ENCODE measurements around the gene ZBTB40.

Gene ZBTB40

GRCh38 chr1:22507587-22507986 is 55.9 kb downstream of the ZBTB40 start:
- DNase-seq: no peak

DNA sequence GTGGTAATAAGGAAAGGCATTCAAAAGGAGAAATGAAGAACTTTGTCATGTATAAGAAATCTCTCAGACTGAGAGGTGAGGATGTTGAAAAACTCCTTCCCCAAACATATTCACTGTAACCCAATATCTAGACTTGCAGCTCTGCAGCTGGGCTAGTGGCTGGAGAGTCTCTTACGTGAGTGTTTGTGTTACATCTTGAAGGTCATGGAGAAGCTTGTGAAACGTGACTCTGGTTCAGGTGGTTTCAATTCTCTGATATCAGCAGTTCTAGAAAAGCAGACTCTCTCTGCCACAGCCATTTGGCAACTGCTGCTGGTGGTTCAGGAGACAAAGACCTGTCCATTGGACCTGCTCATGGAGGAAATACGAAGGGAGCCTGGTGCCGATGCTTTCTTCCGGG is 56.7 kb downstream of the ZBTB40 start:
- no peak for DNase-seq

DNA sequence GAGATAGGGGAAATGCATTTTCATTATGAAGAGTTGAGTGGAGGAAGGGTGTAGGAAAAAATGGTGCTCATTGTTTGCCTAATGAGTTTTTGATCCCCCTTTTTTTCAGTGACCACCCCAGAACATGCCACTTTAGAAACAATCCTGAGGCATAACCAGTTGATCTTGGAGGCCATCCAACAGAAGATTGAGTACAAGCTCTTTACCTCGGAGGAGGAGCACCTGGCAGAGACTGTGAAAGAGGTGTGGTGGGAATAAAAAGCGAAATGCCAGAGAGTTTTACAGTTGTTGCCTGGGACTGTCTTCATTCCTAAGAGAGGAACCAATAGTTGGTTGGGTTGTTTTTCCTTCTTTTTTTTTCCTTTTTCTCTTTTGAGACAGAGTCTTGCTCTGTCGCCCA is 57.3 kb downstream of the ZBTB40 start:
- no peak for DNase-seq

DNA sequence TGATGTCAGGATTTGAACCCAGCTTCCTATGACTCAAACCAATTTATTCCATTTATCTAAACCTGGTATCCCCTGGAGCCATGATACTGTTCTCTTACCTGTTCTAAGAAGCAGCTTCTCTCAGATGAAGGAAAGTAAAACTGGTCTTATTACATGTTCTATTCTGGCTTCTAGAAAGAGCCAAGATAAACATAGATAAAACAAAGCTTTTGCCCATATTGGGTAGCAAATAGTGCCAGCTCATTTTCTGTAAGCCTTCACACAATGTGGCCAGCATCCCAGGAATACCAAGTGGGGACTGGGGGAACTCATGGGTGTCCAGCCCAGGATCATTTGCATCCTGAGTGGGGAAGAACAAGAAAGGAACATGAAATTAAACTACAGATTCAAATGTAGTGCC is 58.2 kb downstream of the ZBTB40 start:
- DNase-seq: no peak

GRCh38 chr1:22512873-22513272 is 61.2 kb downstream of the ZBTB40 start:
- no peak for DNase-seq

DNA sequence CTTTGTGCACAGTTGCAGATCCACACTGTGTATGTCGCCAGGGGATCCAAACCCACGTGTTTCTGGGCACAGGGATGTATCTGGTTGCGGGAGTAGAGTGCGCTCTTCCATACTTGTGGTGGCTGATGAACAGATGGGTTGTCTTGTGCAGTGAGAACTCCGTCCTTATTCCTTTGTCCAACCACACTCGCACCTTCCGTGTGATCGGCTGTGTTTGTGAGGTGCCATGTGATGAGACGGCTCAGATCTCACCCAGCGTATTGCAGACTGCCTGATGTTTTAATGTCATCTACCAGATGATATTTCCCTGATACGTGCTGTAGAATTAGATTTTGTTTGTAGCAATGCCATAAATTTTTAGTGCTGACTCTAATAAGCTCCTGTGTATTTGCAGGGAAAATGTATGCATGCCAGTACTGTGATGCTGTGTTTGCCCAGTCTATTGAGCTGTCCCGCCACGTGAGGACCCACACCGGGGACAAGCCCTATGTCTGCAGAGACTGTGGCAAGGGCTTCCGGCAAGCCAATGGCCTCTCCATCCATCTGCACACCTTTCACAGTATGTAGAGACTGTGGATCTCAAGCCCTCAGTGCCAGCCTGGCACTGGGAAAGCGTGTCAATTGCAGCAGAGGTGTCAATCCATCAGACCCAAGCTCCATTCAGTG is 65.4 kb downstream of the ZBTB40 start:
- DNase-seq: no peak

DNA sequence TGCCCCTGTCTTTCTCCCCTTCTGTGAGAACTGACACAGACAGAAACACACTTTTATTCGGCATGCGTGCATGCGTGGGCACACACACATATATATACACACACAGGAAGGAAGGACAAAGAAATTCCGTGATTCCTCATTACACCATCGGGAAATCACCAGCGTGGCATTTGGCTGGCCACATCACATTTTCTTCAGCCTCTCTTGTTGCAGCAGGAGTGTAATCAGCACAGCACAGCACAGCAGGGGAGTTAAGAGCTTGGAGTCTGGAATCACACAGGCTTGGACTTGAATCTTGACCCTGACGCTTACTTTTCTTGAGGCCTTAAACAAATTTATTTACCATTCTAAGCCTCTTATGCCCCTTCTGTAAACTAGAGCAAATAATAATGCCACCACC is 66.3 kb downstream of the ZBTB40 start:
- no peak for DNase-seq

DNA sequence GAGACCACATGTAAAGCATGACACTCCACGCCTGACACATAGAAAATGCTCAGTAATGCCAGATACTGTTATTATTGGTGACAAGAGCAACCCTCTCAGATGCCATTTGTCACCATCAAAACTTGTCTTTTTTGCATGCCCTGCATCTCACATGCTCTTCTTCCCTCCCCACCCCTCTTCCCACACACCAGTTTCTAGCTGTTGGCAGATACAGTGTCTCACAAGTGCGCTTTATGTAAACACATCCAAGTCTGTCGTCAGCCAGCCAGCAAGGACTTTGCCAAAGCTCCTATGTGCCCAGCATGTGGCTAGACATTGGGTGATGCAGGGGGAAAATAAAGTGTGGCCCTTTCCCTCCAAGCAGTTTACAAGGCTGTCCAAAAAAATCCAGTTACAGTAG is 66.7 kb downstream of the ZBTB40 start:
- no peak for DNase-seq

- DNase-seq: no peak
Observed at GRCh38 chr1:22520871-22521270, 69.2 kb downstream of the ZBTB40 start.

GRCh38 chr1:22521692-22522091 is 70.0 kb downstream of the ZBTB40 start:
- no peak for DNase-seq

GRCh38 chr1:22522221-22522743 is 70.6 kb downstream of the ZBTB40 start:
- no peak for DNase-seq

GRCh38 chr1:22524481-22524880 is 72.8 kb downstream of the ZBTB40 start:
- DNase-seq: no peak

GRCh38 chr1:22525211-22525610 is 73.6 kb downstream of the ZBTB40 start:
- no peak for DNase-seq

DNA sequence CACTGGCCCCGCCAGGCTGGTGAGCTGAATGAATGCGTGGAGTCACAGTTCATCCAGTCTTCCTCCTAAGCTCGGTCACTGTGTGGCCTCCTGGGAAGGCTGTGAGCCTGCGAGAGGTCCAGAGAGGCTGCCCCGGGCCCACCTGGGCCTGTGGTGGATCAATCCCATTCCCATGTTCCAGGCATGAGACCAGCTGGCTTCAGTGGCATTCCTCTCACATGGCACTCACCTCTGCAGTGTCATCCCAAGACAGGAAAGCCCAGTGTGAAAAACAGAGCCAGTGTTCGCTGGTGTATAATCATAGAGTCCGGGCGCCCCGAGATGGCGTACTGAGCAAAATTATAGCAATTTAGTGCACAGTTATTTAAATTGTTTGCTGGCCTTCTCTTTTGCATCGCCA is 74.0 kb downstream of the ZBTB40 start:
- DNase-seq: no peak

- no peak for DNase-seq
Observed at GRCh38 chr1:22526098-22526497, 74.4 kb downstream of the ZBTB40 start.

DNA sequence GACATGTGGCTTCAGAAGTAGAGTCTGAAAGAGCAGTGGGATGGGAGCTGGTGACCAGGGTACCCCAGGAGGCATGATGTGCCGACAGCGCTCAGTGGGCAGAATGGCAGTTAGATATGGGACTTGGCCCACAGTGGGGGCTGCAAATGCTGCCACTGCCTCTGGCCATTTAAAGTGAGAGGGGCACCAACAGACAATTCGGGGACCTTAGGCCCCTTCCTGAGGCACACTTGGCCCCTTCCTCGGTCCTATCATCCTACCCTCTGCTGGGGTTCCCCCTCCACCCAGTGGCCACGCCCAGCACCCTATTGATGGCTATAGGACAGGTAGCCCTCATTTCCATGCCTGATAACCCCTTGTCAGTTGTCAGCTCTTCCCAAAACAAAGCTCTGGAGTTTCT is 75.0 kb downstream of the ZBTB40 start:
- no peak for DNase-seq

- no peak for DNase-seq
Observed at GRCh38 chr1:22527122-22527521, 75.5 kb downstream of the ZBTB40 start.

DNA sequence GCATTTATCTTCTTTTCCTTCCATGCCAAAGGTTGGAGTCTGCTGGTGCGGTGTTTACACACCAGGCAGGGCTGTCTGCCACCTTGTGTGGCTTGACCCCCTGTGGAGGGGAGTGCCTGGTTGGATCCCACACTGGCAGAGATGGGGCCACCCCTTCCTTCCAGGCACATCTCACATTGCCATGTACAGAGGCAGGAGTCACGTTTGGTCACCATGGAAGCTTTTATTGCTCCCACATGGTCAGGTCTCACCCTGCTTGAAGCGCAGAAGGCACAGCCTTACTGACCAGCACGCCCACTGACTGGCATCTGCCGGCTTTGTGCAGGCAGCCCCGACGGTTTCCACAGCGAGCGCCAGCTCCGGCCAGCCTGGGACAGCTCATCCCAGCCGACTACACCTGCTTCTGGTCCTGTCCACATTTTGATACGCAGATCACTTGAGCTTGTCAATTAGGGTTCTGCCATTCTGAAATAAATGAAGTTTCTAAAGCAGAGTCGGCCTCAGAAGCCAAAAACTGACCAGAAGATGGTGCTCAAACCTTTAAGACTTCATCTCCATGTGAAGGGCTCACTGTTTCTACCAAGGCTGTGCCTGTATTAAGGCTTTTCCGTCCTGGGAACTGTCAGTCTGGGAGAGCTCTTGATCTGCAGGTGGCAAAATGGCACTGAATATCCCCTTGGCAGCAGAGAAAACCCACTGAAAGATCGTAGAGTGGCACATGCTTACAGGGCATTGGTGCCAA is 76.1 kb downstream of the ZBTB40 start:
- DNase-seq: no peak

- no peak for DNase-seq
Observed at GRCh38 chr1:22528451-22528850, 76.8 kb downstream of the ZBTB40 start.

GRCh38 chr1:22529901-22530621 is 78.4 kb downstream of the ZBTB40 start:
- DNase-seq: no peak

GRCh38 chr1:22530715-22531114 is 79.1 kb downstream of the ZBTB40 start:
- DNase-seq: no peak

- DNase-seq: no peak
Observed at GRCh38 chr1:22531251-22531650, 79.6 kb downstream of the ZBTB40 start.

DNA sequence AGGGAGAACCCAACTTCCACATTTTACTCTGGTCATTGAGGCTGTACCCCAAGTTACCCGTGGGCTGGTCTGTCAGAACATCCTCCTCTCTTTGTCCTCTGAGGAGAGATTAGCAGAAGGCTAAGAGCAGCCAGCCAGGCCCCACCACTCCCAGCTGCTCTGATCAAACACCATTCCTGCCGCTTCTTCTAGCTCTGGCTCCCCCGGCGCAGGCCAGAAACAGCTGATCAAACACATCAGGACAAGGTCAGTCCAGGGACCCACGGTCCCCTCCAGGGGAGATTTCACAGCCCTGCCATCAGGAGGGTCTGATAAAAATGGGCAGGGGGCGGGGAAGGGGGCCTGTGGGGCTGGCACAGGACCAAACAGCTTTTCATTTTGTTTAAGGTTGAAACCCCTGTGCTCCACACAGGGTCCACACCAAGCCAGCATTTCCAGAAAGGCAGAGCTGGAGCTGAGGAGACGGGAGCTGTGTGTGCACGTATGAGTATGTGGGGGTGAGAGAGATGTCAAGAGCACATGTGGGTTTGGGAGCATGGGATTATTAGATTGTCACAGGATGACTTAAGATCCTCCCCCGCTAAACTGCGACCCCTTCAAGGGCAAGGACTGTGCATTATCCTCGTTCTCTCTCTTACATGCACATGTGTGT is 81.7 kb downstream of the ZBTB40 start:
- DNase-seq: no peak
